ENCODE results near the gene LIPT1.

GRCh38 chr2:99169534-99169933 lies 14.8 kb downstream of the LIPT1 start:
- TF ChIP-seq SIN3A (IDR thresholded peaks at IDR 0.05; ENCODE audit: borderline replicate concordance, insufficient read depth, low read length): no peak
- TF ChIP-seq POLR2AphosphoS5 (IDR thresholded peaks at IDR 0.05; ENCODE audit: low read depth, low read length): no peak
- TF ChIP-seq TAF1 (IDR thresholded peaks at IDR 0.05; ENCODE audit: borderline replicate concordance, insufficient read depth, low read length): no peak
- no peak for TF ChIP-seq REST (IDR thresholded peaks at IDR 0.05; ENCODE audit: insufficient read depth in 1 of 2, low read depth in 2 of 2, low read length in 2 of 2)
